ENCODE measurements around the gene SDK1.

DNA sequence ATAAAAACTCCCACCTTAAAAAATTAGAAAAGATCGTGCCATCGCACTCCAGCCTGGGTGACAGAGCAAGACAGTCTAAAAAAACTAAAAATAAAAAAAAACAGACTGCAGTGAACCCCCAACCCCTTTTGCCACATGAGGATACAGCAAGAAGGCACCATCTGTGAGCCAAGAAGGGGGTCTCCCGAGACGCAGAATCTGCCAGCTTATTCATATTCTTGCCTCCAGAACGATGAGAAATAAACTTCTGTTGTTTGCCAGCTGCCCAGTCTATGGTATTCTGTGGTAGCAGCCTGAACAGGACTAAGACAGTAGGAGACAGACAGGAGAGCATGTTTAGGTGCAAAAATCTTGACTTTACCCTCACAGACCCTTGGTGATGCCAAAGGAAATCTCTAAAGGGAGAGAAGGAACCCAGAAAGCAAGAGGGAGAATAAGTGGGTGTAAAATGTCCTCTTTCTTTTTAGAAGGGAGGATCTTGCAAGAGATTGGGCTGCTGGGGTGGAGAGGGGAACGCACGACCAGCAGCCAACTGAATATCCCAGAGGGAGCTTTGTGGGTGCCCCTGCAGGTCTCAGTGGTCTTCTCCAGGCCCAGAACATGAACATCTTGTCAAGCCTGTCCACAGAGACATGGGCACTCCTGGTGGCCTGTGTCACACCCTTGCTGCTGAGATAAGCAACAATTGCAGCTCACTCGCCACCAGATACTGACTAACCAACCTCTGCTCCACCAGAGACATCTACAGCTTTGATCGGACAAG lies 980.4 kb downstream of the SDK1 start:
- TF ChIP-seq, protein P1, sequence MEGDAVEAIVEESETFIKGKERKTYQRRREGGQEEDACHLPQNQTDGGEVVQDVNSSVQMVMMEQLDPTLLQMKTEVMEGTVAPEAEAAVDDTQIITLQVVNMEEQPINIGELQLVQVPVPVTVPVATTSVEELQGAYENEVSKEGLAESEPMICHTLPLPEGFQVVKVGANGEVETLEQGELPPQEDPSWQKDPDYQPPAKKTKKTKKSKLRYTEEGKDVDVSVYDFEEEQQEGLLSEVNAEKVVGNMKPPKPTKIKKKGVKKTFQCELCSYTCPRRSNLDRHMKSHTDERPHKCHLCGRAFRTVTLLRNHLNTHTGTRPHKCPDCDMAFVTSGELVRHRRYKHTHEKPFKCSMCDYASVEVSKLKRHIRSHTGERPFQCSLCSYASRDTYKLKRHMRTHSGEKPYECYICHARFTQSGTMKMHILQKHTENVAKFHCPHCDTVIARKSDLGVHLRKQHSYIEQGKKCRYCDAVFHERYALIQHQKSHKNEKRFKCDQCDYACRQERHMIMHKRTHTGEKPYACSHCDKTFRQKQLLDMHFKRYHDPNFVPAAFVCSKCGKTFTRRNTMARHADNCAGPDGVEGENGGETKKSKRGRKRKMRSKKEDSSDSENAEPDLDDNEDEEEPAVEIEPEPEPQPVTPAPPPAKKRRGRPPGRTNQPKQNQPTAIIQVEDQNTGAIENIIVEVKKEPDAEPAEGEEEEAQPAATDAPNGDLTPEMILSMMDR (conservative IDR thresholded peaks at IDR 0.05) = no peak
- TF ChIP-seq ZFX (IDR thresholded peaks at IDR 0.05) = no peak
